ENCODE data around the gene FOXL3. TPM values are rescaled to one million over a fixed set of nuclear protein-coding genes. Genes with fewer than 3 reads are reported as not detected.

The FOXL3 gene
- total and polyA plus RNA-seq, 2 experiments from 2014 or later = not detected

DNA sequence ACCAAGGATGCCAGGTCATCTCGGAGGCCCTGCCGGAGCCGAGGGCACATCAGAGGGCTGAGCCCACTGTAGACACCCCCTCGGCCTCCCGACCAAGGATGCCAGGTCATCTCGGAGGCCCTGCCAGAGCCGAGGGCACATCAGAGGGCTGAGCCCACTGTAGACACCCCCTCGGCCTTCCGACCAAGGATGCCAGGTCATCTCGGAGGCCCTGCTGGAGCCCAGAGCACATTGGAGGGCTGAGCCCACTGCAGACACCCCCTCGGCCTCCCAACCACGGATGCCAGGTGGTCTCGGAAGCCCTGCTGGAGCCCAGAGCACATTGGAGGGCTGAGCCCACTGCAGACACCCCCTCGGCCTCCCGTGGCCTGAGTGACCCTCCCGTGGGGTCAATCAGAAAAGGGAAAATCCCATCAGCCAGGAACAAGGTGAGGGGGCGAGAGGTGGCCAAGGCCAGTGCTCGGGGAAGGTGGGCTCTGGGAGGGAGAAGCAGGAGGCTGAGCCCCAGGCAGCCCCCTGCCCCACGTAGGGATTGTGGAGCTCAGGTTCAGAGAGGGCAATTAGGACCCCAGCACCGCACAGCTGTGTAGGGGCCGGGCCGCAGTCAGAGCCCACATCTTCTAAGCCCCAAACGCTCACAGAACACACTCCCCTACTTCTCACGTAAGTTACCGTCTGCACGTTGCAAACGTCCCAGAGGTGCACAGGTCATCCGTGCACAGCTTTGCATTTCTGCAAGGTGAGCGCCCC is 37.6 kb upstream of the FOXL3 start:
- Mint-ChIP-seq H3K9me3 (peaks cover 40% of the 10 kb centered on the region), H3K27me3 (ENCODE audit: insufficient read depth, low read depth, poor library complexity) (peaks cover 10% of the 10 kb centered on the region), H3K4me1 (no peaks in the 10 kb centered on the region), H3K36me3 (ENCODE audit: low read depth) (peaks cover 80% of the 10 kb centered on the region), H3K27ac (no peak overlapping the region), H3K4me3 (no peak overlapping the region)
- H4K20me1 ChIP-seq (replicated peaks; ENCODE audit: insufficient read depth) = no peaks in the 10 kb centered on the region
- no peak overlapping the region for H3K27ac ChIP-seq (ENCODE audit: low read depth)
- H3K36me3 ChIP-seq (ENCODE audit: insufficient read depth) = no peaks in the 10 kb centered on the region; the same call in 1 of the 2 replicates
- H3F3A ChIP-seq (replicated peaks; ENCODE audit: low read depth) = no peaks in the 10 kb centered on the region
- TF ChIP-seq POLR2AphosphoS5 (IDR thresholded peaks at IDR 0.05; ENCODE audit: low read depth) = no peak
- TF ChIP-seq ZNF331 (CRISPR knock-in tag; IDR thresholded peaks at IDR 0.05; ENCODE audit: low read depth) = no peak
- no peak for TF ChIP-seq JUNB (IDR thresholded peaks at IDR 0.05; ENCODE audit: unreplicated experiment)
- TF ChIP-seq, protein P1, sequence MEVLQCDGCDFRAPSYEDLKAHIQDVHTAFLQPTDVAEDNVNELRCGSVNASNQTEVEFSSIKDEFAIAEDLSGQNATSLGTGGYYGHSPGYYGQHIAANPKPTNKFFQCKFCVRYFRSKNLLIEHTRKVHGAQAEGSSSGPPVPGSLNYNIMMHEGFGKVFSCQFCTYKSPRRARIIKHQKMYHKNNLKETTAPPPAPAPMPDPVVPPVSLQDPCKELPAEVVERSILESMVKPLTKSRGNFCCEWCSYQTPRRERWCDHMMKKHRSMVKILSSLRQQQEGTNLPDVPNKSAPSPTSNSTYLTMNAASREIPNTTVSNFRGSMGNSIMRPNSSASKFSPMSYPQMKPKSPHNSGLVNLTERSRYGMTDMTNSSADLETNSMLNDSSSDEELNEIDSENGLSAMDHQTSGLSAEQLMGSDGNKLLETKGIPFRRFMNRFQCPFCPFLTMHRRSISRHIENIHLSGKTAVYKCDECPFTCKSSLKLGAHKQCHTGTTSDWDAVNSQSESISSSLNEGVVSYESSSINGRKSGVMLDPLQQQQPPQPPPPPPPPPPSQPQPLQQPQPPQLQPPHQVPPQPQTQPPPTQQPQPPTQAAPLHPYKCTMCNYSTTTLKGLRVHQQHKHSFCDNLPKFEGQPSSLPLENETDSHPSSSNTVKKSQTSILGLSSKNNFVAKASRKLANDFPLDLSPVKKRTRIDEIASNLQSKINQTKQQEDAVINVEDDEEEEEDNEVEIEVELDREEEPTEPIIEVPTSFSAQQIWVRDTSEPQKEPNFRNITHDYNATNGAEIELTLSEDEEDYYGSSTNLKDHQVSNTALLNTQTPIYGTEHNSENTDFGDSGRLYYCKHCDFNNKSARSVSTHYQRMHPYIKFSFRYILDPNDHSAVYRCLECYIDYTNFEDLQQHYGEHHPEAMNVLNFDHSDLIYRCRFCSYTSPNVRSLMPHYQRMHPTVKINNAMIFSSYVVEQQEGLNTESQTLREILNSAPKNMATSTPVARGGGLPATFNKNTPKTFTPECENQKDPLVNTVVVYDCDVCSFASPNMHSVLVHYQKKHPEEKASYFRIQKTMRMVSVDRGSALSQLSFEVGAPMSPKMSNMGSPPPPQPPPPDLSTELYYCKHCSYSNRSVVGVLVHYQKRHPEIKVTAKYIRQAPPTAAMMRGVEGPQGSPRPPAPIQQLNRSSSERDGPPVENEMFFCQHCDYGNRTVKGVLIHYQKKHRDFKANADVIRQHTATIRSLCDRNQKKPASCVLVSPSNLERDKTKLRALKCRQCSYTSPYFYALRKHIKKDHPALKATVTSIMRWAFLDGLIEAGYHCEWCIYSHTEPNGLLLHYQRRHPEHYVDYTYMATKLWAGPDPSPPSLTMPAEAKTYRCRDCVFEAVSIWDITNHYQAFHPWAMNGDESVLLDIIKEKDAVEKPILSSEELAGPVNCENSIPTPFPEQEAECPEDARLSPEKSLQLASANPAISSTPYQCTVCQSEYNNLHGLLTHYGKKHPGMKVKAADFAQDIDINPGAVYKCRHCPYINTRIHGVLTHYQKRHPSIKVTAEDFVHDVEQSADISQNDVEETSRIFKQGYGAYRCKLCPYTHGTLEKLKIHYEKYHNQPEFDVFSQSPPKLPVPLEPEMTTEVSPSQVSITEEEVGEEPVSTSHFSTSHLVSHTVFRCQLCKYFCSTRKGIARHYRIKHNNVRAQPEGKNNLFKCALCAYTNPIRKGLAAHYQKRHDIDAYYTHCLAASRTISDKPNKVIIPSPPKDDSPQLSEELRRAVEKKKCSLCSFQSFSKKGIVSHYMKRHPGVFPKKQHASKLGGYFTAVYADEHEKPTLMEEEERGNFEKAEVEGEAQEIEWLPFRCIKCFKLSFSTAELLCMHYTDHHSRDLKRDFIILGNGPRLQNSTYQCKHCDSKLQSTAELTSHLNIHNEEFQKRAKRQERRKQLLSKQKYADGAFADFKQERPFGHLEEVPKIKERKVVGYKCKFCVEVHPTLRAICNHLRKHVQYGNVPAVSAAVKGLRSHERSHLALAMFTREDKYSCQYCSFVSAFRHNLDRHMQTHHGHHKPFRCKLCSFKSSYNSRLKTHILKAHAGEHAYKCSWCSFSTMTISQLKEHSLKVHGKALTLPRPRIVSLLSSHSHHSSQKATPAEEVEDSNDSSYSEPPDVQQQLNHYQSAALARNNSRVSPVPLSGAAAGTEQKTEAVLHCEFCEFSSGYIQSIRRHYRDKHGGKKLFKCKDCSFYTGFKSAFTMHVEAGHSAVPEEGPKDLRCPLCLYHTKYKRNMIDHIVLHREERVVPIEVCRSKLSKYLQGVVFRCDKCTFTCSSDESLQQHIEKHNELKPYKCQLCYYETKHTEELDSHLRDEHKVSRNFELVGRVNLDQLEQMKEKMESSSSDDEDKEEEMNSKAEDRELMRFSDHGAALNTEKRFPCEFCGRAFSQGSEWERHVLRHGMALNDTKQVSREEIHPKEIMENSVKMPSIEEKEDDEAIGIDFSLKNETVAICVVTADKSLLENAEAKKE (CRISPR knock-in tag; IDR thresholded peaks at IDR 0.05) = no peak
- TF ChIP-seq, protein P2, sequence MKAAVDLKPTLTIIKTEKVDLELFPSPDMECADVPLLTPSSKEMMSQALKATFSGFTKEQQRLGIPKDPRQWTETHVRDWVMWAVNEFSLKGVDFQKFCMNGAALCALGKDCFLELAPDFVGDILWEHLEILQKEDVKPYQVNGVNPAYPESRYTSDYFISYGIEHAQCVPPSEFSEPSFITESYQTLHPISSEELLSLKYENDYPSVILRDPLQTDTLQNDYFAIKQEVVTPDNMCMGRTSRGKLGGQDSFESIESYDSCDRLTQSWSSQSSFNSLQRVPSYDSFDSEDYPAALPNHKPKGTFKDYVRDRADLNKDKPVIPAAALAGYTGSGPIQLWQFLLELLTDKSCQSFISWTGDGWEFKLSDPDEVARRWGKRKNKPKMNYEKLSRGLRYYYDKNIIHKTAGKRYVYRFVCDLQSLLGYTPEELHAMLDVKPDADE (IDR thresholded peaks at IDR 0.05) = no peak
- TF ChIP-seq EZH2 (IDR thresholded peaks at IDR 0.05; ENCODE audit: low read depth, unreplicated experiment) = no peak
- TF ChIP-seq CREB1 (CRISPR knock-in tag; IDR thresholded peaks at IDR 0.05; ENCODE audit: low read depth) = no peak
- no peak for TF ChIP-seq STAT1 (IDR thresholded peaks at IDR 0.05; ENCODE audit: unreplicated experiment)
- TF ChIP-seq, protein P3, sequence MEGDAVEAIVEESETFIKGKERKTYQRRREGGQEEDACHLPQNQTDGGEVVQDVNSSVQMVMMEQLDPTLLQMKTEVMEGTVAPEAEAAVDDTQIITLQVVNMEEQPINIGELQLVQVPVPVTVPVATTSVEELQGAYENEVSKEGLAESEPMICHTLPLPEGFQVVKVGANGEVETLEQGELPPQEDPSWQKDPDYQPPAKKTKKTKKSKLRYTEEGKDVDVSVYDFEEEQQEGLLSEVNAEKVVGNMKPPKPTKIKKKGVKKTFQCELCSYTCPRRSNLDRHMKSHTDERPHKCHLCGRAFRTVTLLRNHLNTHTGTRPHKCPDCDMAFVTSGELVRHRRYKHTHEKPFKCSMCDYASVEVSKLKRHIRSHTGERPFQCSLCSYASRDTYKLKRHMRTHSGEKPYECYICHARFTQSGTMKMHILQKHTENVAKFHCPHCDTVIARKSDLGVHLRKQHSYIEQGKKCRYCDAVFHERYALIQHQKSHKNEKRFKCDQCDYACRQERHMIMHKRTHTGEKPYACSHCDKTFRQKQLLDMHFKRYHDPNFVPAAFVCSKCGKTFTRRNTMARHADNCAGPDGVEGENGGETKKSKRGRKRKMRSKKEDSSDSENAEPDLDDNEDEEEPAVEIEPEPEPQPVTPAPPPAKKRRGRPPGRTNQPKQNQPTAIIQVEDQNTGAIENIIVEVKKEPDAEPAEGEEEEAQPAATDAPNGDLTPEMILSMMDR (conservative IDR thresholded peaks at IDR 0.05; ENCODE audit: low read depth in 2 of 2) = no peak
- no peak for TF ChIP-seq ZNF114 (CRISPR knock-in tag; IDR thresholded peaks at IDR 0.05)
- no peak for TF ChIP-seq NANOG (IDR thresholded peaks at IDR 0.05; ENCODE audit: borderline replicate concordance)
- TF ChIP-seq, protein P4, sequence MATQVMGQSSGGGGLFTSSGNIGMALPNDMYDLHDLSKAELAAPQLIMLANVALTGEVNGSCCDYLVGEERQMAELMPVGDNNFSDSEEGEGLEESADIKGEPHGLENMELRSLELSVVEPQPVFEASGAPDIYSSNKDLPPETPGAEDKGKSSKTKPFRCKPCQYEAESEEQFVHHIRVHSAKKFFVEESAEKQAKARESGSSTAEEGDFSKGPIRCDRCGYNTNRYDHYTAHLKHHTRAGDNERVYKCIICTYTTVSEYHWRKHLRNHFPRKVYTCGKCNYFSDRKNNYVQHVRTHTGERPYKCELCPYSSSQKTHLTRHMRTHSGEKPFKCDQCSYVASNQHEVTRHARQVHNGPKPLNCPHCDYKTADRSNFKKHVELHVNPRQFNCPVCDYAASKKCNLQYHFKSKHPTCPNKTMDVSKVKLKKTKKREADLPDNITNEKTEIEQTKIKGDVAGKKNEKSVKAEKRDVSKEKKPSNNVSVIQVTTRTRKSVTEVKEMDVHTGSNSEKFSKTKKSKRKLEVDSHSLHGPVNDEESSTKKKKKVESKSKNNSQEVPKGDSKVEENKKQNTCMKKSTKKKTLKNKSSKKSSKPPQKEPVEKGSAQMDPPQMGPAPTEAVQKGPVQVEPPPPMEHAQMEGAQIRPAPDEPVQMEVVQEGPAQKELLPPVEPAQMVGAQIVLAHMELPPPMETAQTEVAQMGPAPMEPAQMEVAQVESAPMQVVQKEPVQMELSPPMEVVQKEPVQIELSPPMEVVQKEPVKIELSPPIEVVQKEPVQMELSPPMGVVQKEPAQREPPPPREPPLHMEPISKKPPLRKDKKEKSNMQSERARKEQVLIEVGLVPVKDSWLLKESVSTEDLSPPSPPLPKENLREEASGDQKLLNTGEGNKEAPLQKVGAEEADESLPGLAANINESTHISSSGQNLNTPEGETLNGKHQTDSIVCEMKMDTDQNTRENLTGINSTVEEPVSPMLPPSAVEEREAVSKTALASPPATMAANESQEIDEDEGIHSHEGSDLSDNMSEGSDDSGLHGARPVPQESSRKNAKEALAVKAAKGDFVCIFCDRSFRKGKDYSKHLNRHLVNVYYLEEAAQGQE (IDR thresholded peaks at IDR 0.05; ENCODE audit: unreplicated experiment) = no peak
- TF ChIP-seq EZH2phosphoT487 (IDR thresholded peaks at IDR 0.05; ENCODE audit: unreplicated experiment) = no peak
- no peak overlapping the region for H3K4me3 ChIP-seq
- H3K79me2 ChIP-seq (replicated peaks; ENCODE audit: insufficient read depth) = no peaks in the 10 kb centered on the region
- ATAC-seq (no peak), DNase-seq (ENCODE audit: low spot score) (no peak)
- H3K27me3 ChIP-seq (ENCODE audit: insufficient read depth) = no peaks in the 10 kb centered on the region
- H3K9me2 ChIP-seq (ENCODE audit: insufficient read depth) = no peaks in the 10 kb centered on the region
- H3K4me2 ChIP-seq = no peak overlapping the region
- H3K4me1 ChIP-seq (ENCODE audit: insufficient read depth) = no peaks in the 10 kb centered on the region
- no peak overlapping the region for H2AFZ ChIP-seq

All from GM23338 (cell line).